Activated CD4-positive, CD25-positive, alpha-beta regulatory T cell treated with anti-CD3 and anti-CD28 coated beads, Interleukin-2, amount 50 U/mL, for 72 hours (primary cell): ENCODE measurements around the gene CDKN2C.
"Not testable (repeated sequence)": the region's sequence is repeated elsewhere in the genome, so short reads cannot be mapped to it uniquely, and the experiment has no call there.

Experiments
- DNase-seq: peaks from one replicate; pipeline ENCODE4 v3.0.0; 2021

Gene CDKN2C

DNA sequence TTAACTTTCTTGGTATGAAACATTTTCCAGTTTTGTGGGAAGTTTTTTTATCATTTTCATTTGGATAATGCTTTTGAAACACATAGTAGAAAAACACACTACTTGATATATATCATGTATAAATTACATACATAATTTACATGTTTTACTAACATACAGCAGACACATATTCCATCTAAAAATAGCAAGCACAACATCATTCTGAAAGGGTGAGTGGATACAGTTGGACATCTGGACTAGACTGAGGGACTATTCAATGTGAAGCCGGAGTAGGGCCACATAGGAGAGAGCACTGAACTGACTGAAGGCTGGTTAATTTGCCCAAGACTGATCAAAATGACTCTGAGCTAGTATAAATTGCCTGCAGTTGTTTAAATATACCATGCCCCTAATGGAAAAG is 11.7 kb downstream of the CDKN2C start:
- no peak for DNase-seq

DNA sequence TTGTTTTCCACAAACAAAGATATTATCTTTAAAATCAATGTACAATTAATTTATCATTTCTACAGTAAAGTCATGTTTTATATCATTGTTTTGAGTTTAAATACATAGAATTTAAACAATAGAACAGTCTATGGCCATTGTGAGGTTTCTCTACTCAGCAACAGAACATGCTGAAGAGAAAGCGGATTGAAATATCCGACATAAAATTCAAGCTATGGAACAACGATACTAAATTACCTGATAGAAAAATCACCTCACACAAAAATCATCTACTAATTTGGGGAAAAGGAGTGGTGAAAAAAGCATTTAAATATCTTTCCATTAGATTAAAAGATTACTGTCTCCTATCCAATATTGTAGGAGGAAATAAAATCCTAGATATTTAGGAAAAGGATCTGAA is 12.6 kb downstream of the CDKN2C start:
- DNase-seq = no peak

DNA sequence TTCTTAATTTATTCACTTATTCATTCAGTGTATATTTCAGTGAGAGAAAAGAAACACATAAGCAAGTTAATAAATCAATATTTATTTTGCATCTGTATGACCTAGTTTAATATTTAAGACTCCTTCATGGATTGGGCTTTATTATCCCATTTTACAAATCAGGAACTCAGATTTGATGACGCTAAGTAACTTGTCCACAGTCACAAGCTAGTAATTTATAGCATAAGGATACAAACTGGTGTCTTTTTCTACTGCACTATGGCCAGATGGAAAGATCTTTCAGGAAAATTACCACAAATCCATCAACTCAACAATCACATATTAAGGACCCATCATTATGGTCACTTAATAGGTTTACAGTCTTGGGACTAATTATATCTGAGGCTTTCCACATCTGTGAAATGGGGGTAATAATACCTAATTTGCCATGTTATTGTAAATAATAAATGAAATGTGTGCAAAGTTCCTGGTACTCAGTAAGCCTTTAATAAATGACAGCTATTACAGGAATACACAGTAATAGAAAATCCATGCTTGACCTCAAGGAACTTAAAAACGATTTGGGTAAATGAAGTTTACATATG is 13.3 kb downstream of the CDKN2C start:
- DNase-seq = no peak

DNA sequence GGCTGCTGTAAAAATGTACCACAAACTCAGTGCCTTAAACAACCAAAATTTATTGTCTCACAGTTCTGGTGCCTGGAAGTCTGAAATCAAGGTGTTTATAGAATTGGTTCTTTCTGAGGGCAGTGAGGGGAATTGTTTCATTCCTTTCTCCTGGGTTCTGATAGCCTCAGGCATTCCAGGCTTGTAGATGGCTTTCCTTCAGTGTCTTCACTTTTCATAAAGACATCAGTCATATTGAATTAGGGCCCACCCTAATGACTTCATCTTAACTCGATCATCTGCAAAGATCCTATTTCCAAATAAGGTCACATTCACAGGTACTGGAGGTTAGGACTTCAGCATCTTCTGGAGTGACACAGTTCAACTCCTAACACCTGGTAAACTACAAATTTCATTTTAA is 15.0 kb downstream of the CDKN2C start:
- DNase-seq = no peak

DNA sequence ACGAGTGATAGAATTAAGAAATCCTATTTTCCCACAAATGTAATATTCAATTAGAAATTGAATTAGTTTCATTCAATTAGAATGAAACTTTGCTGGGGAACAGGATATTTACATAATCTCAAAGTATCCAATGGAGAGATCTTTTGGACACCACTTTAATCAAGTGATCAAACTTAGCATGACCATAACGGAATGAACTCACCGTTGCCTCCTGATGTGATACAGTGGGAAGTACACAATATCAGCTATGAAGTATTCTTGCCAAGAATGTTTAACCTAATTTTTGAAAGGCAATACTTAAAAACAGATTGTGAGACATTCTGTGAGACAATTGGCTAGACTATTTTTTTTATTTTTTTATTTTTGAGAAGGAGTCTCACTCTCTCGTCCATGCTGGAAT is 16.6 kb downstream of the CDKN2C start:
- DNase-seq = no peak

DNA sequence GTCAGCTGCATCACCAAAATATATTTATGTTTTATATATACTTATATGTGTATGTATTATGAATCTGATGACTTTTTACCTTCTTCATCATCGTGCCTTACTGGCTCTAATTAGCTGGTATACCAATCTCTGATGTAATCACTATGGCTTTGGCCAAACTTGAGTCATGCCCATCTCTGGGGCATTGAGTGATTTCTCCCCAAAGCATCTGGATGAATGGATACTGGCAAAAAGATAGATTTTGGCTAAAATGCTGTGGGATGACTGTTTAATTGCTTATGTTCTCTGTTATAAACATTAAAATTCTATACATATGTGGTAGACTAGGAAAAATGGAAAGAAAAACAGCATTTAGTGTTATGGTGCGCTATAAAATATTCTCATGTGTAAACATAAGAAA is 19.6 kb downstream of the CDKN2C start:
- no peak for DNase-seq

DNA sequence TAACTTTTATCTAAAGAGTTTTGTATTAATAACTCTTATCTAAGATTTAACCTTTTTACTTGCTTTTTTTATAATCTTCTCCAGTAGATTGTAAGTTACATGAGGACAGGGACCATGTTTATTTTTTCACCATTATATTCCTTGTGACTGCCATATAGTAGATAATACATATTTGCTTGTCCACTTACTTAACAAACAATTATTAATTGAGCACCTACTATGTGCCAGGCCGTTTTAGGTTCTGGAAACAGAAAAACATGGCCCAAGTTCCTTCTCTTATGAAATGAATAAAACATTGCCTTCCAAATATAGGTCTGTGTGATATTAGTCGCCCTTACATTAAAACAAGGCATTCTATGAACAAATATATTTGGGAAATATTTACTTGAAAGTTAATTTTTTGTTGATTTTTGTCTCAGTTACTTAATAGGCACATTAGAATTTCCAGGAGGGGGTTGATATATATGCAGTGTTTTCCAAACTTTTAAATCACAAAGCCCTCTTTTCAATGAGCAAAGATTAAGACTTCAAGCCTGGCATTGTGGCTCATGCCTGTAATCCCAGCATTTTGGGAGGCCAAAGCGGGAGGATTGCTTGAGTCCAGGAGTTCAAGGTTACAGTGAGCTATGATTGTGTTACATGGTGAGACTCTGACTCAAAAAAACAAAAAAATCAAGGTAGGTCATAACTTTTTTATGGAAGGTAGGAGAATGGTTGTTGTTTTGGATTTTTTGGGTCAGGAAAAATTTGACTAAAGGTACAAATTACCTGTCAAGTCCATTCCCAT is 22.7 kb downstream of the CDKN2C start:
- DNase-seq = no peak

DNA sequence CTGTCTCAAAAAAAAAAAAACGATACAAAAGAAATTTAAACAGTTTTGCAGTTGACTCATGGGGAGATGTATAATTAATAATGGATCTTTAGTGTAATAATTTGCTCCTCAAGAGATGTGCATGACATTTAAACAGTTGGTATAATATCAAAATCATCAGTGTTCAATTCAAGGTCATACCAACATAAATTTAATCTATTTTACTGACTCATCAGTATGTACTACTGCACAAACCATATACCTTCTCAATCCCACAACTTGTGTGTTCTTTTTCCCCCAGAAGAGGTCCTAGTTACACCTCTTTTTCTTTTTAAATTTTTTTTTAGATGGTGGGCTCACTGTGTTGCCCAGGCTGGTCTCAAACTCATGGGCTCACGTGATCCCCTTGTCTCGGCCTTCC is 23.6 kb downstream of the CDKN2C start:
- no peak for DNase-seq

DNA sequence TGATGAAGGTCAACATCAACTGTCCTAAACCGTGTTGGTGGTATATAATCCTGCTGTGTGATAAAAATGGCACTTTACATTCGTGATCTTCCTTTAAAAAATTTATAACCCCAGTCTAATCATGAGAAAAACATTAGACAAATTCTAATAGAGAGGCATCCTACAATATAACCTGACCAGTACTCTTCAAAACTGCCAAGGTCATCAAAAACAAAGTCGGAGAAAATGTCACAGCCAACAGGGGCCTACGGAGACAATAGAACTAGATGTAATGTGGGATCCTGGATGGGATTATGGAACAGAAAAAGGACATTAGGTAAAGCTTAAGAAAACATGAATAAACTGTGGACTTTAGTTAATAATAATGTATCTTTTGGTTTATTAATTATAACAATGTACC is 25.0 kb downstream of the CDKN2C start:
- DNase-seq = no peak

DNA sequence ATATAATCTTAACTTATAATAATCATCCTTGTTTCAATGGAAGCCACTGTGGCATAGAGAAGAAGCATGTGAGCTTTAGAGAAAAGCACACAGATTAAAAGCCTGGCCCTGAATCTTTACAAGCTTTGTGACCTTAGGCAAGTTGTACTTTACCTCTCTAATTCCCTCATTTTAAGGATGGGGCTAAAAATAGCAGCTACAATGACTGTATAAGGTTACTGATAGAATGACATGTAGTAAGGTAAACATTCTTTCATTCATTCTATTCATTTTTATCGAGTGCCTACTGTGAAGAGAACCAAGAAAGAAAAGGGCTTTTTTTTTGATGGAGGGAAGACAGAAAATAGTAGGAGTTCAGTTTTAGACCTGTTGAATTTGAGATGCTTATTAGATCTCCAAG is 25.6 kb downstream of the CDKN2C start:
- no peak for DNase-seq

DNA sequence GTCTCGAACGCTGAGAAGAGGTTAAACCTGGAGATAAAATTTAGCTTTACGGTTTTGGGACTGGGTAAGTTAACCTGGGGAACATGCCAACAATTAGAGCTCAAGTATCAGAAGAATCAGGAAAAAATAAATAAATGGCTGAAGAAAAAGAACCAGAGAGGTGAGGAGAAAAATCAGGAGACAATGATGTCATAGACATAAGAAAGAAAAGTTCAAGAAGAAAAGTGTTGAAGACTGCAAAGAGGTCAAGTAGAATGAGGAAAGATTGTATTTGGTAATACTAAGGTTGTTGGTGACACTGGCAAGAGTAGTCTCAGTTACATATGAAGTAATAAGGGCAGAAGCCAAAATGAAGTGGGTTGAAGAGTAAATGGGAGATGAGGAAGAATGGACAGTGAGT is 26.0 kb downstream of the CDKN2C start:
- no peak for DNase-seq

DNA sequence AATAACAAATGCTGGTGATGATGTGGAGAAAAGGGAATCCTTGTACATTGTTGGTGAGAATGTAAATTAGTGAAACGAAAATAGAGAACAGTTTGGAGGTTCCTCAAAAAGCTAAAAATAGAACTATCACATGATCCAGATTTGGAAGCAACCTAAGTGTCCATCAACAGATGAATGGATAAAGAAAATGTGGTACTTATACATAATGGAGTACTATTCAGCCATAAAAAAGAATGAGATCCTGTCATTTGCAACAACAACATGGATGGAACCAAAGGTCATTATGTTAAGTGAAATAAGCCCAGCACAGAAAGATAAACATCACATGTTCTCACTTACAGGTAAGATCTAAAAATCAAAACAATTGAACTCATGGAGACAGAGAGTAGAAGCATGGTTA is 29.3 kb downstream of the CDKN2C start:
- DNase-seq = not testable (repeated sequence)

DNA sequence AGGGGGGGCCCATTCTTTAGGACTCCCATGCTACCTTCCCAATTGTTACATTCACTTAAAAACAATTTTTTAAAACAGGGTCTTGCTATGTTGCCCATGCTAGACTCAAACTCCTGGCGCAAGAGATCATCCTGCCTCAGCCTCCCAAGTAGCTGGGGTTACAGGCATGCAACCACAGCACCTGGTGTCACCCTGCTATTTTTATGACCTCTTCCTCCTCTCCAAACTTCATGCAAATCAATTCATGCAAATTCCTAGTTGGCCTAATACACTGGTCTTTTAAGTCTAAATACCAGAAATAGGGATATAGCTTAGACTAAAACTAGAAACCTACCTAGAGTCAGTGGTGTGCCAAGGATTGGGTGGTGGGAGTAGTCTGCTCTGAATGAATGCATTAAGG is 30.1 kb downstream of the CDKN2C start:
- DNase-seq = no peak

DNA sequence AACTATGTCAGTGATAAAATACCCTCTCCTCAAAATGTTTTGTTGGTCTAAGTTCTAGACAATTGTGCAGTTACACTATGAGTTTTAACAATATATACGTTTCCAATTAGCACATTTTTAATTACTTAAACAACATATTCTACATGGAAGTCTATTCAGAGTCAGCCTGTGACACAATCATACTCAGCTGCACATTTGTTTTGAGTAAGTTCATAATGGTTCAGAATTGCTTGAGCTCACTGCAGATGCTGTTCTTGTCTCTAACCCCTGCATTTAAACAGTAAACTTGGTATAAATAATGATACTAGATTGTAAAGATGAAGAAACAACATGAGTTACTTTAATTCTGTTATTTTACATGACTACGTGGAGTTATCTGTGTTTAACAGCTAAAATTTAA is 30.6 kb downstream of the CDKN2C start:
- no peak for DNase-seq

DNA sequence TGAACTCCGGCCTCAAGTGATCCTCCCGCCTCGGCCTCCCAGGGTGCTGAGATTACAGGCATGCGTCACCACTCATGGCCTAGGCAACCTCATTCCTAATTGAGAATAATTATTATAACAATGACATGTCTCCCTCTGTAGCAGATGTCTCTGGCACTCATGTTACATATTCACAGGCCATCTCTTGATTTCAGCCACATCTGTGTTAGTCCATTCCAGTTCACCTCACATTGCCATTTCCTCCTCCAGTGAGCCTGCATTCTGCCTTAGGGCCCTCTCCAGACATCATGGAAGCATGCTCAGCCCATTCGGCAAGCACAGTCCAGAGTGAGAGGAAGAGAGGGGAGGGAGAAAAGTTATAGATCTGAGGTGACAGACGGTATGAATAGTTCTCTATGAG is 32.5 kb downstream of the CDKN2C start:
- DNase-seq = no peak

DNA sequence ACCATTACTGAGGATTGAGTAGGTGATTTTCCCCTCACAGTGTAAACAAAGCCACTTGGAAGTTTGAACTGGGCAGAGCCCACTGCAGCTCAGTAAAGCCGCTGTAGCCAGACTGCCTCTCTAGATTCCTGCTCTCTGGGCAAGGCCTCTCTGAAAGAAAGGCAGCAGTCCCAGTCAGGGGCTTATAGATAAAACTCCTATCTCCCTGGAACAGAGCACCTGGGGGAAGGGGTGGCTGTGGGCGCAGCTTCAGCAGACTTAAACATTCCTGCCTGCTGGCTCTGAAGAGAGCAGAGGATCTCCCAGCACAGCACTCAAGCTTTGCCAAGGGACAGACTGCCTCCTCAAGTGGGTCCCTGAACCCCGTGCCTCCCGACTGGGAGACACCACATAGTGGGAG is 35.5 kb downstream of the CDKN2C start:
- DNase-seq = not testable (repeated sequence)

DNA sequence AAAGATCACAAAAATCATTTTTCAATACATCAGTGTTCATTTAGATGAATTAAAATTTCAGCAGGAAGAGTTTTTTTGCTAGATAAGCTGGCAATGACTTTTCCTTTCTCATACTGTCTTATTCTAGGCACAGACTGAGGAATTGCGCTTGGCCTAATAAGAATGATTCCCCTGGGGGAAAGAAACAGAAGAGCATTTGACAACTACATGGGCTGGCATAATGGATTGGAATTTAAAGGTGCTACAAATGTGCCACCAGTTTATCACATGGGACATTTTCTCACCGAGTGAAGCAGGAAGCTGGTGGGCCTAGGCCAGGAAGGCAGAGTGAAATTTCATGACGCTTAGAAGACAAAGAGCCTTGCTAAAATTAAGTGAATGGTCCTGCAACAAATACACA is 39.3 kb downstream of the CDKN2C start:
- DNase-seq = no peak

DNA sequence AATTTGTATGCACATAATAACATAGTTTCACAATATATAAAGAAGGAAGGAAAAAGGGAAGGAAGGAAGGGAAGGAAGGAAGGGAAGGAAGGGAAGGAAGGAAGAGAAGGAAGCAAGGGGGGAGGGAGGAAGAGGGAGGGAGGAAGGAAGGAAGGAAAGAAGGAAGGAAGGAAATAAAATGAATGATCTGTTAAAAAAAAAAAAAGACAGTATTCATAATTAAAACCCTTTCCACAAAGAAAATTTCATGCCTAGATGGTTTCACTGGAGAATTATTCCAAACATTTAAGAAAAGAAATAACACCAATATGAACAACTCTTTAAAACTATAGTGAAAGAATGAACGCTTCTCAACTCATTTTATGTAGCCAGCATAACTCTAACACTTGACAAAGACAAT is 44.8 kb downstream of the CDKN2C start:
- no peak for DNase-seq

DNA sequence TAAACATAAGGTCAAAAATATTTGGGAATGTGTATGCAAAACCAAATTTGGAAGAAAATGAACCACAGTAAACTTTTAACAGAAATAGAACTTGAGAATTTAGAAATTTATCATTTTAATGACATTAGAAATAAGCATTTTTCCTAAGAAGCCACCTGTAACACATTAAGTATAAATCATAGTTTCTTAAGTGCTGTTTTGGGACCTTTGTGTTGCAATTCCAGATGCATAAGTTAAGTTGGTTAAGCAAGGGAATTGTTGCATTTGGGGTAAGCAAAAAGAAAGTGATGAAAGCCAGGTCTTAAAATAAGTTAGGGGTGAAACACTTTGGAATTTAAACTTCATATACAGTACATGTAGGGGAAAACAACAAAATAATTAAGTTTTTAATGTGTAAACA is 49.8 kb downstream of the CDKN2C start:
- DNase-seq = no peak
